HepG2 (cell line): ENCODE results near the gene KIF7. TPM values are rescaled to one million over a fixed set of nuclear protein-coding genes. Genes with fewer than 3 reads are reported as not detected.

Experiments used
- ATAC-seq: fragments of 200-7000 bp; cut with Tn5 transposase; 3 replicates; pipeline ENCODE4 v1.9.1; 2020; ENCODE audit warnings: mild to moderate bottlenecking, moderate library complexity
- BruUV-seq: library from RNA; stranded (reverse); fragments of 400-500 nt; replicated peaks from 2 replicates; lab custom pipeline; 2021; lab: Mats Ljungman, UMichigan
- CTCF ChIA-PET: fragments of 300-600 bp; formaldehyde crosslinking; extraction: SDS; loops from one replicate; lab custom pipeline; 2021; ENCODE audit warnings: low total read pairs, inconsistent platforms, low intra/inter-chr PET ratio; lab: Yijun Ruan, JAX
- POLR2A ChIA-PET: fragments of 350-600 bp; sonication (Branson Sonifier 250); formaldehyde crosslinking; loops from one replicate; lab custom pipeline; 2020; ENCODE audit warnings: antibody characterized with exemption, inconsistent platforms; lab: Yijun Ruan, JAX
- DNase-seq: peaks from one replicate; pipeline ENCODE4 v3.0.0-alpha.2; 2015; ENCODE audit warnings: low spot score
- FAIRE-seq: peaks from 3 replicates; lab custom pipeline; 2011; peaks lifted over from hg19 to GRCh38; lab: Jason Lieb, UNC
- H2AFZ ChIP-seq: one replicate; pipeline ENCODE4 v1.6.1; 2011; ENCODE audit warnings: low read length, inconsistent platforms
- H3K27ac ChIP-seq: fragments of 300-600 bp; 3 replicates; pipeline ENCODE4 v1.8.0; 2011; ENCODE audit warnings: mixed run types, mild to moderate bottlenecking, mixed read lengths, low read length, inconsistent platforms; ENCODE audit not compliant: insufficient read depth; ENCODE audit errors: extremely low read length
- H3K27me3 ChIP-seq, 2 experiments: fragments of 200-600 bp in 1 of 2; 2 replicates in 1 of 2; 3 replicates in 1 of 2; pipeline versions ENCODE4 v1.6.0 to v1.8.0; 2011; ENCODE audit warnings: low read length in 2 of 2, mild to moderate bottlenecking in 2 of 2, moderate library complexity in 2 of 2, inconsistent platforms in 1 of 2; ENCODE audit not compliant: insufficient read depth in 2 of 2, control insufficient read depth in 1 of 2
- H3K36me3 ChIP-seq, 2 experiments: fragments of 200-600 bp in 1 of 2; replicated peaks in 1 of 2; 2 replicates in 1 of 2; 3 replicates in 1 of 2; pipeline versions ENCODE4 v1.5.1 to v1.8.0; 2011; ENCODE audit warnings: low read length in 2 of 2, inconsistent platforms in 1 of 2; ENCODE audit not compliant: insufficient read depth in 2 of 2, control insufficient read depth in 1 of 2
- H3K4me1 ChIP-seq: 2 replicates; pipeline ENCODE4 v1.5.1; 2012; ENCODE audit warnings: low read length, inconsistent platforms; ENCODE audit not compliant: insufficient read depth
- H3K4me2 ChIP-seq: 2 replicates; pipeline ENCODE4 v1.6.0; 2011; ENCODE audit warnings: low read depth, low read length, inconsistent platforms
- H3K4me3 ChIP-seq, 3 experiments: fragments of 200-600 bp in 1 of 3; sonication (generic), shearing (Covaris generic) in 1 of 3; replicated peaks in 1 of 3; 2 replicates each; pipeline ENCODE4 v1.5.1; 2011 to 2016; ENCODE audit warnings: low read length in 3 of 3, inconsistent platforms in 2 of 3, low read depth in 2 of 3, mild to moderate bottlenecking in 2 of 3, control low read depth in 1 of 3, mixed read lengths in 1 of 3; ENCODE audit not compliant: insufficient read depth in 1 of 3
- H3K79me2 ChIP-seq: one replicate; pipeline ENCODE4 v1.6.1; 2011; ENCODE audit warnings: low read length, inconsistent platforms; ENCODE audit not compliant: insufficient read depth
- H3K9ac ChIP-seq: 2 replicates; pipeline ENCODE4 v1.6.0; 2011; ENCODE audit warnings: mild to moderate bottlenecking, low read depth, low read length, inconsistent platforms; ENCODE audit not compliant: insufficient read depth
- H3K9me3 ChIP-seq: 2 replicates; pipeline ENCODE4 v1.5.1; 2012; ENCODE audit warnings: mild to moderate bottlenecking, low read length
- H4K20me1 ChIP-seq: 2 replicates; pipeline ENCODE4 v1.6.0; 2011; ENCODE audit warnings: inconsistent platforms, mild to moderate bottlenecking, low read length, moderate library complexity; ENCODE audit not compliant: insufficient read depth
- CSRNP2 ChIP-seq: sonication (generic); formaldehyde crosslinking; conservative IDR thresholded peaks from 2 replicates; pipeline ENCODE4 v1.8.0; 2022; ENCODE audit warnings: low read depth, missing genetic modification reagents
- ELK4 ChIP-seq: sonication (generic); formaldehyde crosslinking; IDR thresholded peaks from 2 replicates; pipeline ENCODE4 v1.9.0; 2021; ENCODE audit warnings: missing genetic modification reagents, borderline replicate concordance
- GFI1 ChIP-seq: sonication (generic); formaldehyde crosslinking; IDR thresholded peaks from 2 replicates; pipeline ENCODE4 v1.5.0; 2020; ENCODE audit warnings: missing genetic modification reagents, mild to moderate bottlenecking, borderline replicate concordance
- HNRNPH1 ChIP-seq: fragments of 200-400 bp; formaldehyde crosslinking; optimal IDR thresholded peaks from 2 replicates; pipeline ENCODE3; 2017; ENCODE audit warnings: mild to moderate bottlenecking, low read depth, low read length
- KMT2A ChIP-seq: sonication (generic); formaldehyde crosslinking; IDR thresholded peaks from 2 replicates; pipeline ENCODE4 v1.4.0; 2020; ENCODE audit warnings: missing genetic modification reagents
- POLR2G ChIP-seq: fragments of 200-400 bp; formaldehyde crosslinking; IDR thresholded peaks from 2 replicates; pipeline ENCODE4 v1.6.1; 2018; ENCODE audit warnings: mild to moderate bottlenecking, low read depth, low read length, moderate library complexity
- RCOR2 ChIP-seq: IDR thresholded peaks from 2 replicates; pipeline ENCODE4 v1.6.1; 2016; ENCODE audit warnings: missing biosample characterization, missing genetic modification reagents
- SP140L ChIP-seq: sonication (generic); formaldehyde crosslinking; IDR thresholded peaks from 2 replicates; pipeline ENCODE4 v1.4.0; 2020; ENCODE audit warnings: missing genetic modification reagents, borderline replicate concordance
- ZBTB38 ChIP-seq: sonication (generic); formaldehyde crosslinking; IDR thresholded peaks from 2 replicates; pipeline ENCODE4 v1.5.1; 2020; ENCODE audit warnings: mild to moderate bottlenecking, missing genetic modification reagents
- ZC3H13 ChIP-seq: sonication (generic); formaldehyde crosslinking; IDR thresholded peaks from 2 replicates; pipeline ENCODE4 v1.8.1; 2023; ENCODE audit warnings: mild to moderate bottlenecking, missing genetic modification reagents, moderate library complexity
- ZNF17 ChIP-seq: sonication (generic); formaldehyde crosslinking; IDR thresholded peaks from 2 replicates; pipeline ENCODE4 v1.5.0; 2020; ENCODE audit warnings: mild to moderate bottlenecking, missing genetic modification reagents
- ZNF34 ChIP-seq: sonication (generic); formaldehyde crosslinking; IDR thresholded peaks from 2 replicates; pipeline ENCODE4 v1.4.0; 2020; ENCODE audit warnings: mild to moderate bottlenecking, missing genetic modification reagents, borderline replicate concordance
- ZNF430 ChIP-seq: sonication (generic); formaldehyde crosslinking; IDR thresholded peaks from 2 replicates; pipeline ENCODE4 v1.9.0; 2021; ENCODE audit warnings: mild to moderate bottlenecking, missing genetic modification reagents
- WGBS: methylation state at CpG from one replicate; pipeline ENCODE4 v1.1.6; 2017; ENCODE audit warnings: low lambda C conversion rate; 5-methylcytosine and 5-hydroxymethylcytosine counted together
- in situ Hi-C: cut with HindIII; loops from 2 replicates; pipeline ENCODE4 v1.10.0; 2017; ENCODE audit warnings: low pct_unique_long_range_greater_than_20kb; ENCODE audit not compliant: extremely low pct_ligation_motif_present
- intact Hi-C: fragments of 100-400 bp; cut with micrococcal nuclease; formaldehyde crosslinking; loops from one replicate; pipeline ENCODE4 v1.10.0; 2022; ENCODE audit not compliant: unreplicated experiment
- polyA plus RNA-seq, 8 experiments: library from polyadenylated mRNA; depleted of rRNA in 3 of 8; stranded (reverse) in 7 of 8; unstranded in 1 of 8; fragments of >200 nt; fragmentation: Illumina TruSeq in 4 of 8; extraction: Trizol in 4 of 8; gene quantifications; 2 replicates each; pipeline versions ENCODE4 v1.2.1 to v1.2.3, GENCODE V29; 2011 to 2016; ENCODE audit warnings: low read depth in 4 of 8, missing spikeins in 1 of 8, mixed read lengths in 1 of 8; ENCODE audit not compliant: insufficient read depth in 1 of 8
- total RNA-seq, 5 experiments: library from RNA; depleted of rRNA; stranded (reverse); fragments of >200 nt; fragmentation: Illumina TruSeq; extraction: Trizol; gene quantifications; 2 replicates each; pipeline ENCODE4 v1.2.3, GENCODE V29; 2016; ENCODE audit warnings: low read depth in 1 of 5
- TF ChIP-seq, protein P1 (sequence below): sonication (generic); formaldehyde crosslinking; IDR thresholded peaks from 2 replicates; pipeline ENCODE4 v1.5.1; 2020; ENCODE audit warnings: mild to moderate bottlenecking, missing genetic modification reagents, borderline replicate concordance
- TF ChIP-seq, protein P2 (sequence below): sonication (generic); formaldehyde crosslinking; IDR thresholded peaks from 2 replicates; pipeline ENCODE4 v1.4.0; 2020; ENCODE audit warnings: mild to moderate bottlenecking, missing genetic modification reagents
- TF ChIP-seq, protein P3 (sequence below): sonication (generic); formaldehyde crosslinking; IDR thresholded peaks from 2 replicates; pipeline ENCODE4 v1.8.0; 2022; ENCODE audit warnings: low read depth, missing genetic modification reagents
- TF ChIP-seq, protein P4 (sequence below): sonication (generic); formaldehyde crosslinking; IDR thresholded peaks from 2 replicates; pipeline ENCODE4 v1.4.0; 2020; ENCODE audit warnings: missing genetic modification reagents

KIF7 gene
- total and polyA plus RNA-seq, 2 of the 13 experiments (the other 11 are each of a cell fraction or from before 2014, with no cell fraction given) = 1.5 to 6.2 TPM

DNA sequence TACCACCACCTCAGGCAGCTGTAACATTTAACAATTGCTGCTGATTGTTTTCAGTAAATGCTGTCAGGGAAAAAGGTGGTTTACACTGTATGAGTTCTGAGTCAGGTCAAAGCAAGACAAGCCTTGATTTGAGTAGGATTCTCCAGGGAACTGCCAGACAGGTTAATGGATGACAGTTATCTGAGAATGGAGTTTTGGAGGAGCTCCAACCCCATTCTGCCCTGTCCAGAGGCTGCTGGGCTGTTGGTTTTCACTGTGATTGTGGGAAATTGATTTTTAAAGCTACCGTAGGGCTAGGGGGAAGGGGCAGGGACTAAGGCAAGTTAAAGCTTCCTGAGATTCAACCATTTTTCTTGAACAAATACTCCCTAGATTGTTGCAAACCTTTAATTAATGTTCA, 40.1 kb downstream of the KIF7 start:
- in situ Hi-C loops (no loop called here), intact Hi-C loops (no loop called here)
- Histone ChIP-seq H3K9ac (no peak overlapping the region), H3K9me3 (no peaks in the 10 kb centered on the region; the same call in 1 of the 2 replicates), H3K4me3 (no peak overlapping the region), H3K36me3 (peaks cover 23 to 83% of the 10 kb centered on the region in 2 experiments), H3K79me2 (no peaks in the 10 kb centered on the region), H2AFZ (no peak overlapping the region), H4K20me1 (no peaks in the 10 kb centered on the region), H3K27ac (no peak overlapping the region), H3K4me2 (no peak overlapping the region), H3K4me1 (no peaks in the 10 kb centered on the region), H3K27me3 (no peaks in the 10 kb centered on the region)
- CTCF ChIA-PET = no interaction called here
- DNase-seq (no peak), FAIRE-seq (no peak), ATAC-seq (no peak)
- no TSS peak for BruUV-seq
- TF ChIP-seq GFI1 (no peak), ZC3H13 (CRISPR knock-in tag) (no peak), HNRNPH1 (no peak), KMT2A (CRISPR knock-in tag) (no peak), ZNF430 (CRISPR knock-in tag) (no peak), CSRNP2 (no peak), POLR2G (no peak), ZNF34 (CRISPR knock-in tag) (no peak), SP140L (CRISPR knock-in tag) (no peak), ZNF17 (CRISPR knock-in tag) (no peak), ELK4 (CRISPR knock-in tag) (no peak), ZBTB38 (no peak), RCOR2 (CRISPR knock-in tag) (no peak)
- TF ChIP-seq, protein P1, sequence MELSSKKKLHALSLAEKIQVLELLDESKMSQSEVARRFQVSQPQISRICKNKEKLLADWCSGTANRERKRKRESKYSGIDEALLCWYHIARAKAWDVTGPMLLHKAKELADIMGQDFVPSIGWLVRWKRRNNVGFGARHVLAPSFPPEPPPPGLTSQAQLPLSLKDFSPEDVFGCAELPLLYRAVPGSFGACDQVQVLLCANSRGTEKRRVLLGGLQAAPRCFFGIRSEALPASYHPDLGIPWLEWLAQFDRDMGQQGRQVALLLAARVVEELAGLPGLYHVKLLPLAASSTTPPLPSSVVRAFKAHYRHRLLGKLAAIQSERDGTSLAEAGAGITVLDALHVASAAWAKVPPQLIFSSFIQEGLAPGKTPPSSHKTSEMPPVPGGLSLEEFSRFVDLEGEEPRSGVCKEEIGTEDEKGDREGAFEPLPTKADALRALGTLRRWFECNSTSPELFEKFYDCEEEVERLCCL = no peak
- TF ChIP-seq, protein P2, sequence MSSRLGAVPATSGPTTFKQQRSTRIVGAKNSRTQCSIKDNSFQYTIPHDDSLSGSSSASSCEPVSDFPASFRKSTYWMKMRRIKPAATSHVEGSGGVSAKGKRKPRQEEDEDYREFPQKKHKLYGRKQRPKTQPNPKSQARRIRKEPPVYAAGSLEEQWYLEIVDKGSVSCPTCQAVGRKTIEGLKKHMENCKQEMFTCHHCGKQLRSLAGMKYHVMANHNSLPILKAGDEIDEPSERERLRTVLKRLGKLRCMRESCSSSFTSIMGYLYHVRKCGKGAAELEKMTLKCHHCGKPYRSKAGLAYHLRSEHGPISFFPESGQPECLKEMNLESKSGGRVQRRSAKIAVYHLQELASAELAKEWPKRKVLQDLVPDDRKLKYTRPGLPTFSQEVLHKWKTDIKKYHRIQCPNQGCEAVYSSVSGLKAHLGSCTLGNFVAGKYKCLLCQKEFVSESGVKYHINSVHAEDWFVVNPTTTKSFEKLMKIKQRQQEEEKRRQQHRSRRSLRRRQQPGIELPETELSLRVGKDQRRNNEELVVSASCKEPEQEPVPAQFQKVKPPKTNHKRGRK = no peak
- TF ChIP-seq, protein P3, sequence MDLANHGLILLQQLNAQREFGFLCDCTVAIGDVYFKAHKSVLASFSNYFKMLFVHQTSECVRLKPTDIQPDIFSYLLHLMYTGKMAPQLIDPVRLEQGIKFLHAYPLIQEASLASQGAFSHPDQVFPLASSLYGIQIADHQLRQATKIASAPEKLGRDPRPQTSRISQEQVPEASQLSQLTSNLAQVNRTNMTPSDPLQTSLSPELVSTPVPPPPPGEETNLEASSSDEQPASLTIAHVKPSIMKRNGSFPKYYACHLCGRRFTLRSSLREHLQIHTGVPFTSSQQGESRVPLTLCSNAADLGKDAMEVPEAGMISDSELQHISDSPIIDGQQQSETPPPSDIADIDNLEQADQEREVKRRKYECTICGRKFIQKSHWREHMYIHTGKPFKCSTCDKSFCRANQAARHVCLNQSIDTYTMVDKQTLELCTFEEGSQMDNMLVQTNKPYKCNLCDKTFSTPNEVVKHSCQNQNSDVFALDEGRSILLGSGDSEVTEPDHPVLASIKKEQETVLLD (CRISPR knock-in tag) = no peak
- TF ChIP-seq, protein P4, sequence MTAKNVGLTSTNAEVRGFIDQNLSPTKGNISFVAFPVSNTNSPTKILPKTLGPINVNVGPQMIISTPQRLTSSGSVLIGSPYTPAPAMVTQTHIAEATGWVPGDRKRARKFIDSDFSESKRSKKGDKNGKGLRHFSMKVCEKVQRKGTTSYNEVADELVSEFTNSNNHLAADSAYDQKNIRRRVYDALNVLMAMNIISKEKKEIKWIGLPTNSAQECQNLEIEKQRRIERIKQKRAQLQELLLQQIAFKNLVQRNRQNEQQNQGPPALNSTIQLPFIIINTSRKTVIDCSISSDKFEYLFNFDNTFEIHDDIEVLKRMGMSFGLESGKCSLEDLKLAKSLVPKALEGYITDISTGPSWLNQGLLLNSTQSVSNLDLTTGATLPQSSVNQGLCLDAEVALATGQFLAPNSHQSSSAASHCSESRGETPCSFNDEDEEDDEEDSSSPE = no peak
- POLR2A ChIA-PET = no interaction called here
- WGBS = 100% methylated on average over 1 of the region's 1 CpG
